Stimulated activated naive CD8-positive, alpha-beta T cell treated with anti-CD3 and anti-CD28 coated beads, Interleukin-15, amount 100 ng/mL, for 72 hours (primary cell): ENCODE results near the gene EML4.
A peak's percentile ranks its signal among the peaks of the same experiment; 100 is the strongest.
"Not testable (repeated sequence)": the region's sequence is repeated elsewhere in the genome, so short reads cannot be mapped to it uniquely, and the experiment has no call there.

Experiments
- ATAC-seq: fragments of 150-1000 bp; cut with Tn5 transposase; 2 replicates; pipeline ENCODE4 v1.10.0; 2021; ENCODE audit warnings: mild to moderate bottlenecking, moderate library complexity
- DNase-seq, 2 donors: peaks; one replicate each; pipeline ENCODE4 v3.0.0; 2021 to 2022
- H3K27ac Mint-ChIP-seq, 2 donors: one replicate each; pipeline ENCODE4 v1.8.0; 2022; ENCODE audit warnings: mild to moderate bottlenecking in 2 of 2, mixed read lengths in 2 of 2, moderate library complexity in 2 of 2
- H3K27me3 Mint-ChIP-seq: one replicate; pipeline ENCODE4 v1.8.0; 2022; ENCODE audit warnings: mixed read lengths
- H3K4me1 Mint-ChIP-seq: one replicate; pipeline ENCODE4 v1.8.0; 2022; ENCODE audit warnings: mild to moderate bottlenecking, mixed read lengths
- H3K4me3 Mint-ChIP-seq, 2 donors: one replicate each; pipeline ENCODE4 v1.8.0; 2022; ENCODE audit warnings: mild to moderate bottlenecking in 2 of 2, mixed read lengths in 2 of 2, moderate library complexity in 1 of 2
- H3K9me3 Mint-ChIP-seq, 2 donors: one replicate each; pipeline ENCODE4 v1.8.0; 2022; ENCODE audit warnings: mixed read lengths in 2 of 2

Gene EML4

DNA sequence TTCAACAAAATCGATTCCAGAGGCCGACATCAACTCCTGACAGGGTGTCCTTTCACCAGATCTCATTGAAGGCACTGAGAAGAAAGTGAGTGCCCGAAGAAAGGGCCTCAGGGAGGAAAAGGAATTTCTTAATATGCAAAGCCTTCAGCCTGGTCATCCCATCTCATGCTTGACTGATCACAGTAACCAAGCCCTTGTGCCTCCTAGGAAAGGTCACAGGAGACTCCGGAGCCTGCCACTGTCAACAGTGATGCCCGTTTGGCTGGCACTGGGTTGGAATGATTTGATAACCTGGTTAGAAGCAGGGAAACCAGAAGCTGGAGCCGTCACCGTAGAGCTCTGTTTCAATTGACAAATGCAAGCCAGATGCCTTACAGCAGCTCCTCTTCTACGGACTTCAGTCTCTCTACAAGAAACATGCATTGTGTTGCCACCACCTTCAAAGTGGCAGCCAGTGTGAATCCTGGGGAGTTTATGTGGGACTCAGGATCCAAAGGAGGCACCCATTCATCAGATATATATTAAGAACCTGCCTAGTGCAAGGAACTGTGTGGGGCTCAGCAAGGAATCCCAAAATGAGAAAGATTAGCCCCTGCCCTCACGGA is 167.3 kb downstream of the EML4 start:
- ATAC-seq: no peak
- Mint-ChIP-seq H3K4me1 (peaks cover 19% of the 10 kb centered on the region), H3K27me3 (no peaks in the 10 kb centered on the region), H3K4me3 (no peak overlapping the region), H3K27ac (peak overlapping the region in 1 of 2 donors; percentile 59), H3K9me3 (peaks cover 0 to 11% of the 10 kb centered on the region in 2 donors)
- DNase-seq: no peak

DNA sequence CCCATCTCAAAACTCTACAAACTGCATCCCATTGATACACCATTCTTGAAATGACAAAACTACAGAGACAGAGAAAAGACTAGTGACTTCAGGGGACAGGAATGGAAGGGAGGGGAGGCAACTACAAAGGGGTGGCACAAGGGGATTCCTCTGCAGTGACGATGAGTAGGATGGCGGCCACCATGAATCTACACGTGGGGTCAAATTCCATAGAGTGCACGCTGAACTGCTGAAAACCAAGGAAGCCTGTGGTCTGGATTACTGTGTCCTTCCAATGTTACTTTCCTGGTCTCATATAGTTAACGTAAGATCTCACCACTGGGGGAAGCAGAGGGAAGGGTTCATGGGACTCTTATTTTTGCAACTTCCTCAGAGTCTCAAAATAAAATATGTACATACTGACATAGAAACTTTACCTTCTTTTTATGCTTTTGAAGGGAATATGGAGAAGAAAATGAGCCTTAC is 168.2 kb downstream of the EML4 start:
- H3K4me3 Mint-ChIP-seq: no peak overlapping the region
- ATAC-seq (peak; percentile 11), DNase-seq (no peak)
- peaks cover 0 to 11% of the 10 kb centered on the region in 2 donors for H3K9me3 Mint-ChIP-seq
- peaks cover 28% of the 10 kb centered on the region for H3K4me1 Mint-ChIP-seq
- H3K27ac Mint-ChIP-seq: no peak overlapping the region
- H3K27me3 Mint-ChIP-seq: no peaks in the 10 kb centered on the region

DNA sequence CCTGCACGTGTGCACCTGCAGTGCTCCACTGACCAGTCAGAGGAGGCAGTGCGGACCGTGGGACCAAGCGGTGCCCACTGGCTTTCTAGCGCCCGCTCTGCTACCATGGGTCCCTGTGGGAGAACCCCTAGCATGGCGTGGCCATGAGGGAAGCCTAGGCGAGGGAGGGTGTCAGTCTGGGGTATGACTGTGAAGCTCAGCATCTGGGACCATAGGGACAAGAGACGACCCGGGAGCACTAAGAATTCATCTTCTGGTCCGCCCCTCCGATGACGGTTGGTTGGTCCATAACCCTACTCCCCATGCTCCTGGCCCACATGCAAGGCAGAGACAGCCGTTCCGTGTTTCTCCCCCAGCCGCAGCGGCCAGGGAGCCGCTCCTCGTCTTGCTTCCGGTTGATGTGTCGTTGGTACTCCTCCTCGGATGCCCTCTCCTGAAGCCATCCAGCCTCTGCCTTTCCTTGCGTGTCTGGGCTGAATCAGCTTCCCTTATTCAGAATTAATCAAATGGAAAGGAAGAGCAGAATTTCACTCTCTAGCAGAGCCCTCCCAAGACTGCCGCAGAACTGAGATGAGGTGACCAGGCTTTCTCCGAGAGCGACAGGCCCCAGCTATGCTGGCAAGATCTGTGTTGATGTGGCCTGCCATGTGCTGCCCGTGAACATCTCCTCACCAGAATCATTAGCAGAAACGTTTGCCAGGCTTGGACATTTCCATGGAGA is 168.9 kb downstream of the EML4 start:
- Mint-ChIP-seq H3K4me1 (peaks cover 34% of the 10 kb centered on the region), H3K4me3 (no peak overlapping the region), H3K9me3 (peaks cover 0 to 11% of the 10 kb centered on the region in 2 donors), H3K27me3 (no peaks in the 10 kb centered on the region), H3K27ac (peak overlapping the region in 1 of 2 donors; percentile 66)
- ATAC-seq (peak; percentile 4), DNase-seq (no peak)

DNA sequence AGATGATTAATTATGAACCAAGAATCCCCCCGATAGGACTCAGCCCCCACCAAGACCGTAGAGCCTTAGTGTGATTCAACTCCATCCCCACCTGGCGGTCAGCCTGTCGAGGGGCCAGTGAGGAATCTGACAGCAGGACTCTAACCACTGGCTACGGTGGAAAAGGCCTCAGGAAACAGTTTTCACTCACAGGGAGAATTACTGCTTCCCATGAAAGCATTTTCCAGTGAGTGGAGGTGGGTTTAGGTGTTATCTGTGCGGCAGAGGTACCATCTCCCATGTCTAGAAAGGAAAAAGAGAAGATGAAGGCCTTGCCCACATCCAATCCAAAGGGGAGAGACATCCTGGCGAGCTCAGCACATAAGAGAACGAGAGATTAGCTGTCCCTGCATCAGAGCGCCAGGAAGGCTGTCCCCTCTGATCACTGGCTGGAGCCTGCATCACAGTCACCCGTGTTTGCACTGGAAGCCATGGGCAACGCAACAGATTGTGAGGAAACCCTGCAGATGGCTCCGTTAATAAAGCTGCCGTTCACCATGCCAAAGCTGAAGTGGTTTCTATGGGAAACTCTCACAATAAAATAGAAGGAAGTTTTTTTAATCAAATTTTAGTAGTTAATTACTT is 169.5 kb downstream of the EML4 start:
- no peak for ATAC-seq
- Mint-ChIP-seq H3K4me1 (peaks cover 41% of the 10 kb centered on the region), H3K4me3 (no peak overlapping the region), H3K9me3 (peaks cover 0 to 11% of the 10 kb centered on the region in 2 donors), H3K27ac (peak overlapping the region; percentile 66 to 89), H3K27me3 (no peaks in the 10 kb centered on the region)
- DNase-seq: no peak

DNA sequence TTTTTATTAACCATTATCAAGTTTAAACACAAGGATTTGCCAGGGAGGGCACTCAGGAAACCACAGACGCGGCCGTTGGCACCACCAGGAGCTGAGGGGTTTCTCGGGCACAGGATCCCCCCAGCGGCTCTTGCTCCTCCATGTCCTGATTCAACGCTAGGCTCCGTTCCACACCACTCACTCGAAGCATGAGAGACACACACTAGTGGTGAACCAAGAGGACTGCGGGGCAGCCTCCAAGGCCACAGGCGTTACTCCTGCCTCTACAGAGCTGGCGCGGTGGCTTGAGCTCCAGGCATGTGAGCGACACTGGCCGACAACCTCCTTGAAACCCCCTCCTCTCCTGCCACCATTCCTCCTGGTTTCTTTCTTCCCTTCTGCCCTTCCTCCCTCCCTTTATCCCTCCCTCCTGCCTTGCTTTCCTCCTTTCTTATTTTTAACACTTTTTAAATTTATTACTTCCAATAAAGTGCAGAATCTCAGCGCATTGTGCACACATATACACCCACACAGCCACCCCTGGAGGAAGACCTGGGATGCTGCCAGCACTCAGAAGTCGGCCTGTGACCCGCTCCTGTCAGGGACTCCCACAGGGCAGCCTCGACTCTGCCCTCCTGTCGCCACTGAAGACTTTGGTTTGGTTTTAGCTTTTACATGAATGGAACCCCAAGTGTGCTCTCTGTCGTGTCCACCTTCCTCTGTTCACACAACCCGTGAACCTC is 170.2 kb downstream of the EML4 start:
- Mint-ChIP-seq H3K4me1 (peaks cover 42% of the 10 kb centered on the region), H3K27ac (peak overlapping the region in 1 of 2 donors; percentile 77), H3K9me3 (peaks cover 0 to 11% of the 10 kb centered on the region in 2 donors), H3K4me3 (no peak overlapping the region), H3K27me3 (no peaks in the 10 kb centered on the region)
- DNase-seq: no peak
- no peak for ATAC-seq

DNA sequence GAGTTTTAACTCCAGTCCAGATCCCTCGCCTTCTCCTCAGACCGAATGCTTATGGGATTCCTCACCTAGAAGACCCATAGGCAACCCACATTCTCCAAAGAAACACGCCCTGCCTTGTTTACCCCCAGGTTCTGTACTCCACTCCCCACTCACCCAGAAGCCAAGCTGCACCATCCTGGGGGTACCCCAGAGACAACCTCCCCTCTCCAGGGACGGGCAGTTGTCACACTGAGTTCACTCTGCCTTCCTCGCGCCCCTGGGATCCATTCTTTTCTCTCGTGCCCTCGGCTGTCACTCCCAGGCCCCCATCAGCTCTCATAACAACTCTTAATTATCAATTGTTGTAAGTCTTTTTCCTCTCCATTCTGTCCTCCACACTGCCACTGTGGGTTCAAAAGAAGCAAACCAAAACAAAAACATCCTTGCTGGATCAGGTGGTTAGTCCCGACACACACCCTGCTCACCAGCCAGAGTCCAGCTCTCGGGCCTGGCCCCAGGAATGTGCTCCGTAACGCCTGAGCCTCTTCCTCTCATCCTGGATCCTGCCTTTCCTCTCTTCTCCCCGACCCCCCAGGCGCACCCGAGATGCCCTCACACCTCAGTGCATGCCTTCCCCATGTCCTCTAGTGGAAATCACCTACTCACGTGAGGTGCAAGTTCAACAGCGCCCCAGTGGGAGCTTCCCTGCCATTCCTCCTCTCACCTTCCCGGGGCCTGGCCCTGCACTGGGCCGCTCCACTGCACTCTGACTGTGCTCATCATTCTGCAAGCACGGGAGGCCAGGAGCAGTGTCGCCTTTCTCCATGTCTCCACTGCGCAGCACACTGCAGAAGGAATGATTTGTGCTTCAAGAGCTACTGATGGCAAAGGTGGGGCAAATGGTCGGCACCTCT is 171.1 kb downstream of the EML4 start:
- peak overlapping the region; percentile 83 to 90 for H3K27ac Mint-ChIP-seq
- peaks cover 42% of the 10 kb centered on the region for H3K4me1 Mint-ChIP-seq
- H3K27me3 Mint-ChIP-seq: no peaks in the 10 kb centered on the region
- H3K9me3 Mint-ChIP-seq: peaks cover 0 to 11% of the 10 kb centered on the region in 2 donors
- H3K4me3 Mint-ChIP-seq: no peak overlapping the region
- no peak for DNase-seq
- ATAC-seq: no peak

DNA sequence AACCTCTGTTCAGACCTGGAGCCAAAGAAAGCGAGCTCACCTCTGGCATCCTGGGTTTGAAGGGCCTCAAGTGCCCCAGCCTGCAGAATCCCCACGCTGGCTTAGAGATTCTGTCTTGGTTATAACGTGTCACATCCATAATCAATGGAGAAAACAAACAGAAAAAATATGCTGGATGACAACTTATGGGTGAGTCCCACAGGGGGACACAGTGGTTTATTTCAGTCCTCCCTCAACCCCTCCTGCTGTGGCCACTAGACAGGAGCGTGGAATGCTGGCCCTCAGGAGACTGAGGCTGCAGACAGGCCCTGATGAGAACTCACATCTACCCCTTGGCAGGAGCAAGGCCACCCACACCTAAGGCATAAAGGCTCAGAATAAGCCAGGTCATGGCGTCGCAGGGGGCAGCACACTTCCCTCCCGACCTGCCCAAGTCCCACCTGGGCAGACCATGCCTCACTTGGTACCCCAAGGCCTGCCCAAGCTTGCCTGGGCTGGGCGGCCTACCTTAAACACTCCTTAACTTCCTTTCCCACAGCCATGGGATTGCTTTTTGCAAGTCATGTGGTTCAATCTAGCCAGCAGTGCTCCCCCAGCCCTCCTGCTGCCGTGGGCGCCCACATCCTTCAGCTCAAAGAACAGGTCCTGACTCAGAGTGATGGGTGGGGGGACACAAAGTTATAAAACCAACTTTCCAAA is 171.9 kb downstream of the EML4 start:
- H3K9me3 Mint-ChIP-seq: peaks cover 0 to 11% of the 10 kb centered on the region in 2 donors
- H3K4me1 Mint-ChIP-seq: peaks cover 42% of the 10 kb centered on the region
- H3K27ac Mint-ChIP-seq: peak overlapping the region in 1 of 2 donors; percentile 90
- H3K4me3 Mint-ChIP-seq: no peak overlapping the region
- DNase-seq: no peak
- ATAC-seq: no peak
- no peaks in the 10 kb centered on the region for H3K27me3 Mint-ChIP-seq

DNA sequence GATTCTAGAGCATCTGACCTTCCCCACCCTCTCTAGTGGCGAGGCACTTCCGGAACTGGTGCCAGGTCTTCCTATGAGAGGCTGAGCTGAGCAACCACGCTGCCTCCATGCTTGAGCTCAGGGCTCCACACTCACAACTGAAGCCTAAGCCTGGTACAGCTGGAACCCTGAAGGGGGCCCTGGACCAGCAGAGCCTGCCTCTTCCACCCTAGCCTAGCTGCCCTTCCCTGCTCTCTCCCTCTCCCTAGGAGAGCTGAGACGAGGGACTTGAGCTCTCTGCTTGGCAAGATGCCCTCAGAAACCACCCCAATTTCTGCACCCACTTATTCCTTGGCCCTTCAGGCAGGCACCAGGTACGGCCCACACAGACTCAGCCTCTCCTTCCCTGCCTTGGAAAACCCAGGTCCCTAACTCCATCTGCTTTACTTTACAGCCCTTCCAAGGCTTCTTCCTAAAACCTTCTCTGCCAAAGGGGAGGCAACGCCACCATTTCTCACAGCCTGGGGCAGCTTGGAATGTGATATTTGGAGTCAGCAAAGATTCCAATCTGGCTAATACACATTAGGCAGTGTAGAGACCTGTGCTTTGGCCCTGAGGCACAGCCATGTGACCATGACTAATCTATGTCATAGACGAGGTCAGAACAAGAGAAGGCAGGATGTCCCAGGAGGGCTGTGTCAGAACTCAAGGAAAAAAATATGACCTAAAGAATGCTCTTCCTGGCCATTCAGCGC is 173.1 kb downstream of the EML4 start:
- Mint-ChIP-seq H3K27me3 (no peaks in the 10 kb centered on the region), H3K4me1 (peaks cover 42% of the 10 kb centered on the region), H3K4me3 (peak overlapping the region; percentile 16 to 23), H3K9me3 (peaks cover 0 to 11% of the 10 kb centered on the region in 2 donors), H3K27ac (peak overlapping the region; percentile 90 to 94)
- ATAC-seq: peak; percentile 83
- no peak for DNase-seq

DNA sequence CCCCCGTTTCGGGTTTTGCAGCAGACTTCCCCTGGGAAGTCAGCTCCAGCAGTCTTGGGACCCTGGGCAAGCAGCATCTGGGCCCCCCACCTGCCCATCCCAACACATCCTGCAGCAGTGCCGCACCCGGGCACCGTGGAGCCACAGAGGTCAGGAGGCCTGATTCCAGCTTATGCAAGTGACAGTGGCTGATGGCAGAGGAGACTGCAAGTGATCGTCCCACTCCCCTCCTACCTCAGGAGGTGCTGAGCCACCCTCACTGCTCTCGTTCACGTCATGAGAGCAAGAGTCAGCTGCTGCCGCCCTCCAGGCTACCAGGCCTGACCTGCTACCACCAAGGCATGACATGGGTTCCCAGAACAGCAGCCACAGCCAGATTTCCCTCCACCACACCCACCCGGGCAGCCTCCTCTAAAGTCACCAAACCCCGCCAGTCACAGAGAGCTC is 173.7 kb downstream of the EML4 start:
- H3K27me3 Mint-ChIP-seq: no peaks in the 10 kb centered on the region
- H3K27ac Mint-ChIP-seq: peak overlapping the region; percentile 90 to 94
- no peak overlapping the region for H3K4me3 Mint-ChIP-seq
- peaks cover 0 to 9% of the 10 kb centered on the region in 2 donors for H3K9me3 Mint-ChIP-seq
- ATAC-seq: peak; percentile 5
- no peak for DNase-seq
- peaks cover 42% of the 10 kb centered on the region for H3K4me1 Mint-ChIP-seq

DNA sequence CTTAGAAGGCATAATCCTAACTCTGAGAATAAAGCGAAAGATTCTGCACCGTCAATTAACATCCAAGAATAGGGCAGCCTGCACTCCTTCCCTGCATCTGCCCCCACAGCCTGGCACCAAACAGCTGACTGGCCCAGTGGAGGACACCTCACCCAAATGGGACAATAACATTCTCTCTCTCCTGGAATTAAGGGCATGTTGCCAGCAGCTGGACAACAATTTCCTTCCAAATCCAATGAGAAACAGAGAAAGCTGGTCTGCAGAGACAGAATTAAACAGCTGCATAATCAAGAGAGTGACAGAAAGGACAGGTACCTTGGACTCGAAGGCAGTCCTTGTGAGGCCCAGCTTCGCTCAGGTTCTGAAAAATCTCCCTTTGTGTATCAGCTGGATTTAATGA is 176.8 kb downstream of the EML4 start:
- H3K27me3 Mint-ChIP-seq: no peaks in the 10 kb centered on the region
- no peak overlapping the region for H3K4me3 Mint-ChIP-seq
- ATAC-seq (no peak), DNase-seq (no peak)
- peaks cover 28% of the 10 kb centered on the region for H3K4me1 Mint-ChIP-seq
- no peak overlapping the region for H3K27ac Mint-ChIP-seq
- no peaks in the 10 kb centered on the region for H3K9me3 Mint-ChIP-seq

DNA sequence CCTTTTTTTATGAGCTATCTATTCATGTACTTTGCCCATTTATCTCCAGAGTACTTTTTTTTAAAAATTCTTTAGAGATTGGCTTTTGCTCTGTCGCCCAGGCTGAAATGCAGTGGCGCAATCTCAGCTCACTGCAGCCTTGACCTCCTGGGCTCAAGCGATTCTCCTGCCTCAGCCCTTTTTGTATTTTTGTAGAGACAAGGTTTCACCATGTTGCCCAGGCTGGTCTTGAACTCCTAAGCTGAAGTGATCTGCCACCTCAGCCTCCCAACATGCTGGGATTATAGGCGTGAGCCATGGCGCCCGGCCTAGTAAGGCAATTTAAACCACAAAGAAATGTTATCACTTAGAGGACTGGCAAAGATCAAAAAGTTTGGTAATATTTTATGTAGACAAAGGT is 177.7 kb downstream of the EML4 start:
- not testable (repeated sequence) for H3K9me3 Mint-ChIP-seq, ATAC-seq, H3K4me3 Mint-ChIP-seq, DNase-seq, H3K27ac Mint-ChIP-seq, H3K27me3 Mint-ChIP-seq
- peaks cover 19% of the 10 kb centered on the region for H3K4me1 Mint-ChIP-seq

DNA sequence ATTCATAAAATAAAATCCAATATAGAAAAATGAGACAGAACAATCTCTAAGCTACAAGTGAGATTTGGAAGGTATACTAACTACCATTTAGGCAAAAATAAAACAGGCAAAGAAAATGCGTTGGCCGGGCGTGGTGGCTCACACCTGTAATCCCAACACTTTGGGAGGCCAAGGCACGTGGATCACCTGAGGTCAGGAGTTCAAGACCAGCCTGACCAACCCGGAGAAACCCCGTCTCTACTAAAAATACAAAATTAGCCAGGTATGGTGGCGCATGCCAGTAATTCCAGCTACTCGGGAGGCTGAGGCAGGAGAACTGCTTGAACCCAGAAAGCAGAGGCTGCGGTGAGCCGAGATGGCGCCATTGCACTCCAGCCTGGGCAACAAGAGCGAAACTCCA is 178.4 kb downstream of the EML4 start:
- H3K27me3 Mint-ChIP-seq, DNase-seq, H3K4me3 Mint-ChIP-seq, ATAC-seq, H3K9me3 Mint-ChIP-seq, H3K27ac Mint-ChIP-seq: not testable (repeated sequence)
- H3K4me1 Mint-ChIP-seq: peaks cover 13% of the 10 kb centered on the region

DNA sequence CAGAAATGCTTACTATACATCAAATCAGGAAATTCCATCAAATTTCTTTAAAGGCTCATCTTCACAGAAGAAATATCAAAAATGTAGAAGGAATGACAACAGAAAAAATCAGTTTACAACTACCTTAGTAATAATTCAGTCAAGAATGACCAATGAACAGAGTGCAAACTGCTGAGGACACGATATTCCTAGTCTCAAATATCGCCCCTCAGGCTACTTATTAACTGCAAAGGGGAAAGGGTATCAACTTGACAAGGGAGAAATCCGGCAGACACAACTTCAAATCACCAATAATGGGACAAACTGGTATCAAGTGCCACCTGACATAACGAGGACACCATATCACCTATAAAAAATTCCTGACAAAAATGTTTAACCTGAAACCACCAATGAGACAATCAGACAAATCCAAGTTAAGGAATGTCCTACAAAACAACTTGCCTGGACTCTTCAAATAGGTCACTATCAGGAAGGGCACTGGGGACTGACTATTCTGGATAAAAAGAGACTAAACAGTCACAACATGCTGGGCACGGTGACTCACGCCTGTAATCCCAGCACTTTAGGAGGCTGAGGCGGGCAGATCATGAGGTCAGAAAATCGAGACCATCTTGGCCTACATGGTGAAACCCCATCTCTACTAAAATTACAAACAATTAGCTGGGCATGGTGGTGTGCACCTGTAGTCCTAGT is 179.1 kb downstream of the EML4 start:
- no peak overlapping the region for H3K4me3 Mint-ChIP-seq
- H3K27me3 Mint-ChIP-seq: no peaks in the 10 kb centered on the region
- DNase-seq (no peak), ATAC-seq (no peak)
- H3K4me1 Mint-ChIP-seq: peaks cover 10% of the 10 kb centered on the region
- no peaks in the 10 kb centered on the region for H3K9me3 Mint-ChIP-seq
- no peak overlapping the region for H3K27ac Mint-ChIP-seq
